ENCODE data around the gene ATXN7.
A peak's percentile ranks its signal among the peaks of the same experiment; 100 is the strongest.

Gene ATXN7

DNA sequence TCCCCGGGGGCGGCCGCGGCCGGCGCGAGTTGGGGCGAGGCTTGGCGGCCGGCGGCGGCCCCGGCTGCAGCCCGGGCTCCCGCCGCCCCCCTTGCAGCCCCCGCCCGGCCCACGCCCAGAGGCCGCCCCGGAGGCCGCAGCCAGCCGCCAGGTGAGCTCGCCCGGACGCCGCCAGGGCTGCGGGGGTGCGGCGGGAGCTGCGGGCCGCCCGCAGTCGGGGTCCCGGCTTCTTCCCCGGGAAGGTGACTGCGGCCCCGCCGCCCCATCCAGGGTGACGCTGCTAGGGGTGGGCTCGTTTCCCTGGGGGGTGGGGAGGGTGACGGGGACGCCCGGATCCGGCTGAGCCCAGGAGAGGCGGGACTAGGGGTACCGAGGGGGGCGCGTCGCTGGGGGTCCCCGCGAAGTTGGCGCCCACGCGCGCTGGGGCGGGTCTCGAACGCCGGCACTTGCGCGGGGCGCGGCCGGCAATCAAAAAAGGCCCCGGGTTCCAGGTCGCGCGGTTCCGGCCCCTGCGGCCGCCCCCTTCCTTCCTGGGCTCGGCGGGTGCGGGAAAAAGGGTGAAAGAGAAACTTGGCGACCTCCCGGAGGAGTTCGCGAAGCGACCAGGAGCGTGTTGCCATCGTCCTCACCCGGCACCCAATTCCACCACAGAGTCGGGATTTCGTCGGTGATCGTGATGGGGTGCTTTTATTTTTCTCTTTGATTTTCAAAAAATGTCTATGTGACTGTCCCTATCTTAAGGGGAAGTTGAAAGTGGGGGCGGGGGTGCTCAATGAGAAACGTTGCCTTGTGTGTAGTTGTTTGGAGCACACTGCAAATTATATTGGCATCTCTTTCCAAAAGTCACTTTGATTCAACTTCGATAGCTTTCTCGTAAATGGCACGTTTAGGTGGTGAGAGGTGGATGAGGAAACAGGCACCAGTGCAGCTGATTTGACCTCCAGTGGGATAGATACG, 619 bp downstream of the ATXN7 start:
- DNase-seq (ENCODE audit: low read depth in 2 of 2): peak; percentile 39 to 55

DNA sequence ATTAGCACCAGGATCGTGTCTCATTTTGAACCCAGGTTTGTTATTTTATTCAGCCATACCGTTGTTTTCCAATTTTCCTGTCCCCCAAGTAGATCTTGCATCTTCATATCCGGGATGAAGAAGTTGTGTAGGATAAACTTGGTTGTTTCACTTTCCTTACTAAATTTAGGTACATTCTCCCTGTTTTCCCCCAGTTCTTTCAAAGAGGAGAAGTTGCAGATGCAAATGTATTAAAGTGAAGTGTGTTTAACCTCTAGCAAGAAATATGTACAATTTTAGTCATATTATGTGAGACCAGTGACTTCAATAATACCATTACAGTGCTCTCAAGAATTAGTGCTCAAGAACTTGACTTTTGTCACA, 1.3 kb downstream of the ATXN7 start:
- no peak for DNase-seq (ENCODE audit: low read depth in 2 of 2)

DNA sequence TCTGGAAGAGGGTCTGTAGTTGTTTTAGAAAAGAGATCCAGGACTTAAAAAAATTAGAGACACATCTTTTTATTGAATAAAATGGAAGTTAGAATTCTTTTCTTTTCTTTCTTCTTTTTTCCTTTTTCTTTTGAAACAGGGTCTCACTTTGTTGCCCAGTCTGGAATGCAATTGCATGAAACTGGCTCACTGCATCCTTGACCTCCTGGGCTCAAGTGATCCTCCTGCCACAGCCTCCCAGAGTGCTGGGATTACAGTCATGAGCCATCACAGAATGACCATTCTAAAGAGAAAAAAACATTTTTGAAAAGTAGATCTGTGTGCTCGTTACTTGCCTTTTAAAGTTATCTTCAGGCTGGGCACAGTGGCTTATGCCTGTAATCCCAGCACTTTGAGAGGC, 3.6 kb downstream of the ATXN7 start:
- DNase-seq (ENCODE audit: low read depth in 2 of 2): no peak

DNA sequence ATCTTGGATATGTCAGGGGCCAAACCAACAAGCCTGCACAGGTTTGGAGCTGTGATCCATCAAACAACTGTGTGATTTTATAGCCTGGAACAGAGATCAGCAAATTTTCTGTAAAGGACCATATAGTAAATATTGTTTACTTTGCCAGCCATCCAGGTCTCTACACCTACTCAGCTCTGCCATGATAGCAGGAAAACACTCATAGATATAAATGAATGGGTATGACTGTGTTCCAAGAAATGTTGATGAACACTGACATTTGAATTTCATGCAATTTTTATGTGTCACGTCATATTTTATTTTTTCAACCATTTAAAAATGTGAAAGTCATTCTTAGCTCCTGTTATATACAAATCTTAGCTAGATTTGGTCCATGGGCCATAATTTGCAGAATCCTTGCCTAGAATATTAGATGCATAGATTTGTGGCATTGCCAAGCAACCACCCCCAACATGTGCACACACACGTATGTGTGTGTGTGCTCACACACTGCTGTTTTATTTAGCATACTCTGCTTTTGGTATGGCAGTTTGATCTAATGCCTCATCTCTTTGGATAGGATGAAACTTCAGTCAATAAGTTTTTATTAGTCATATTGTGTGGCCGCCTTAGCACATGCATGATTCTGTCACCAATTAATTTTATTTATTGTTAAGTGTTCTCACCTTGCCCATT, 6.4 kb downstream of the ATXN7 start:
- DNase-seq (ENCODE audit: low read depth in 2 of 2): no peak

DNA sequence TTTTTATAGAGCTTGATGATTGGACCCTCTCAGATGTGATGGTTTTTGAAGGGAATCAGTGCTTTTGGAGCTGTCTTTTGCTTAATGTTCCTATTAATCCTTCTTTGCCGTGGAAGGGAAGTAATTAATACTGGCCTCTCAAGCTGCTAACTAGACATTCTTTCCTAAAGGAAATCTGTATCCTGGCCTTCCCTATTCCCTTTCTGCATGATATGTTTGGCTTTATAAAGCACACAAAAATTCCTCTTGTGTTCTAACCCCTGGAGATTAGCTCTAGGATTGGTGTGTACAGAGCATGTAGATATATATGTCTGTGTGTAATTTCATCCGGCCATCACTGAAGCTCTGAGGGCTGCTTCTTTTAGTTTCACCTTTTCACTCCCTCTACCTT, 6.9 kb downstream of the ATXN7 start:
- no peak for DNase-seq (ENCODE audit: low read depth in 2 of 2)

DNA sequence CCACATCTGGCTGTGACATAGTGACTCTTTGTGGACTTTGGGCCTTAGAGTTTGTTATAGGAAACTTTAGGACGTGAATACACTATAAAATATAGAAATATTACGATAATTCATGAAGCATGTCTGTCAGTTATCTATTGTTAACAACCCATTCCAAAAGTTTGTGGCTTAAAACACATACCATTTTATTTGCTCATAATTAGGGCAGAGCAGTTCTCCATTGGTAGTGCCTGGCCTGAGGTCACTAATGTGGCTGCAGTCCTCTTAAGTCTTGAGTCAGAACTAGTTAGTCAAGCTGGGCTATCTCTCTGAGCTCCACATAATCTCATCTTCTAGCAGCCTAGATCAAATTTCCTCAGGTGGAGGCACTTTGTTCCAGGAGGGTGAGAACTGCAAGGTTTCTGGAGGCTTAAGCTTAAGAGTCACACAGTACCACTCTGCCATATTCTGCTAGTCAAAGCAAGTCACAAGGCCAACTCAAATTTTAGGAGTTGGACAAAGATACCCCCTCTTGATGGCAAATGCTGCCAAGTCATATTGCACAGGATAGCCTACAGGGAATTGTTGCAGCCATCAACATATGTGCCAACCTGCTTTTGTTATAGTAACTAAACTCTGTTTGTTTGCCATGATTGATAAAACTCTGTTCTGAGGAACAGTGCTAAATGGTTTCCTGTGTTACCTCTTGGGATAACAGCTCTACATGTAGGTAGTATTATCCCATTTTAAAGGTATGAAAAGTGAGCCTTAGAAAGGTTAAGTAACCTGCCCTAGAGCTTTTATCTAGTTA, 8.7 kb downstream of the ATXN7 start:
- DNase-seq (ENCODE audit: low read depth in 2 of 2): no peak

DNA sequence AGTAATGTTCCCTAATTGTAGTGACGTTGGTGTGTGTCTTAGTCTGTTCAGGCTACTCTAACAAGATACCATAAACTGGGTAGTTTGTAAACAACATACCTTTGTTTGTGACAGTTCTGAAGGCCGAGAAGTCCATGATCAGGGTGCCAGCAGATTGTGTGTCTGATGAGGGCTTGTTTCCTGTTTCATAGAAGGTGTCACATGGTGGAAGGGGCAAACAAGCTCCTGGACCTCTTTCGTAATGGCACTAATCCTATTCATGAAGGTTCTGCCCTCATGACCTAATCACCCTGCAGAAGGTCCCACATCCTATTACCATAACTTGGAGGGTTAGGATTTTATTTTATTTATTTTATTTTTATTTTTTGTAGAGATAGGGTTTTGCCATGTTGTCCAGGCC, 11.1 kb downstream of the ATXN7 start:
- DNase-seq (ENCODE audit: low read depth in 2 of 2): no peak

DNA sequence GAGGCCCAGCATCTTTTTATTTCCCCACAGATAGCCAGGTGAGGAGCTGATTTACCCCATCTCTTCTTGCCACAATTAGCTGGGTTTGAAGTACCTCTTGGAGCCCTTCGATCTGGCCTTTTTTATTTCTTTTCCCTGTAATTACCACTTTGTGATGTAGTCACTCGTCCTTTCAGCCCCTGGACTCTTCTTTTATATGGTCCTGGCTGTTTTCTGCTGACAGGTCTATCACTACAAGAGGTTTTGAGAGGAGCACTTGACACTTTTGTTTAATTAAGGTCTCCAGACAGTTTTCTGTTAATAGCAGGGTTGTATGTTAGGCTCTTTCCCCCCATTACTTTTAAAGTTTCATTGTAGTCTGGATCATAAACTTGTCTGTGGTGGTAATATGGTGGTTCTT, 11.8 kb downstream of the ATXN7 start:
- no peak for DNase-seq (ENCODE audit: low read depth in 2 of 2)

DNA sequence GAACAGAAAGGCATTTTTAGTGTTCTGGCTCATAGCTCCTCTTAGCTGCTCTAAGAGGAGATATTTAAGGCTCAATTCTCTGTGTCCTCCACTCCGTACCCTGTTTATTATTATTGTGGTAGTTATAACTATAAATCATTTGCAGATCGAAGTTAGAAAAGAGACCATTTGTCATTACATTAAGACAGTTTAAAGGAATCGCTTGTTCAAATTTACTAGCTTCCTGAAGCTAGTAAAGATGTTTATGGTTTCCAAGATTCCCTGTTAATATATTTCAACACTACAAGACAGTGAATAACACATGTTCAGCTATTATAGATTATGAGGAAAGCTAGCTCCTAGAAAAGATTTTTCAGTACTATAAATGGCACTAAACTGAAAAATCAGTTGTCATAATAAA, 12.6 kb downstream of the ATXN7 start:
- DNase-seq (ENCODE audit: low read depth in 2 of 2): no peak

DNA sequence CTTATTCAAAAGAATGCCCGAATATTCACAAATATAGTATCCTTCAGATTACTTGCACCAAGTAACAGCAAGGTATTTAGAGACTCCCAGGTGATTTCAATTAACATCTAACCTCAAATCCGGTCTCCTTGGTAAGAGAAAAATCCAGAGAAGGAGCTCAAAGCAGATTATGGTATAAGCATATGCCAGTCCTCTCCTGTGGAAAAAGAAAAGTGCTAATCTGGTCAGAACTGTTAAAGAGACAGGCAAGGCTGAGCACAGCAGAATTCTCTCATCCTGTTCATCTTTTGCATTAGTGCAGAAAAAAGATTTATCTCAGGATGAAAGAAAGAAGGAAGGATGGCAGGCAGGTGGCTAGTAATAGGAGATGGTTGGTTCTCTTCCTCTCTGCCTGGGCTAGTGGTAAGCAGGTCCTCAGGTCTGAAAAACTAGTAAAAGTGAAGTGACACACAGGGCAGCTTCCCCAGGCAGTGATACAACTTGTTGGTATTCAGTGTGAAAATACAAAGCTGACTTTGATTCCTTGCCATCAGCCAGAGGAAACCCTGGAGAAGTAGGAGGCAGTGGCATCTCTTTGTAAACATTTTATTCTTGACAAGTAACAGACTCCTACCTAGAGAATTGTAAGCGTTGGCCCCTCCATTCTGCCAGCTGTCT, 14.2 kb downstream of the ATXN7 start:
- no peak for DNase-seq (ENCODE audit: low read depth in 2 of 2)

DNA sequence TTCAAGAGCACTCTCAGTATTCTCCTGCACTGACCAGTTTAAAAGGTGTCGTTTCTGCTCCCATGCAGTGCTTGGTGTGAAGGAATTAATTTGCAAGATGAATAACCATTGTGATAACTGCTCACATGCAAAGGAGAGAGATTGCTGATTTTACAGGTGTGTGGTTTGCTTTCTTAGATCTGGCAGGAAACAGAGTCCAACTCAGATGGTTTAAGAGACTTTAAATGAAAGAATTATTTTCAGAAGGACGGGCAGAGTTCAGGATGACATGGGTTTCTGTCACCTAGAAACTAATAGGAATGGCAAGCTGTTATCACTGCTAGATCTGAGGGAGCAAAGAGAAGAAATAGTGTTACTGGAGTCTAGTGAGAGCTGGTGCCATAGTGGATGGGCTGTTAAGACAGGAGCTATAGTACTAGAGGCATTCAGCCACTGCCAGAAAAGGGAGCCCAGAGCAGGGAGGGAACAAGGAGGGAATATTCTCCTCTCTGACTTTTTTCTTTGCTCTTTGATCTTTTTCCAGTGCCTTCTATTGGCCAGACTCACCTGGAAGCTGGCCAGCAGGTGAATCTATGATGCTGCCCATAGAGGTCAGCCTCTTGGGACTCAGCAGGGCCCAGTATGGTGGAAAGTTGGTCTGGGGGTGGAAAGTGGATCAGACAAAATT, 14.9 kb downstream of the ATXN7 start:
- no peak for DNase-seq (ENCODE audit: low read depth in 2 of 2)

DNA sequence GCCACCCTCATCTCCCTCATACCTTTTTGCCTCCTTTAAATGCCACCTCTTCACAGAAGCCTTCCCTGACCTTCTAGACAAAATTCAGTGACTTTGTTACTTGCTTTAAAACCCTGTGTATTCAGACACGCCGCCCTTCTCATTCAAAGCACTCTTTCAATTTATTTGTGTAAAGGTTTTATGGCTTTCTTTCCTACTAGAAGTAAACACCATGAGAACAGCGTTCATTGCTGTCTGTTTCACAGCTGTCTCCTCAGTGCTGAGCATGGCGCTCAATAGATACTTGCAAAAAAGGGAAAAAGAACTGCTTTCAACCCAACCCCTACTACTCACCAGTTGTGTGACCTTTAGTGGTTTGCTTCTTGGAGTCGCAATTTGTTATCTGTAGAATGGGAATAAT, 17.0 kb downstream of the ATXN7 start:
- no peak for DNase-seq (ENCODE audit: low read depth in 2 of 2)

DNA sequence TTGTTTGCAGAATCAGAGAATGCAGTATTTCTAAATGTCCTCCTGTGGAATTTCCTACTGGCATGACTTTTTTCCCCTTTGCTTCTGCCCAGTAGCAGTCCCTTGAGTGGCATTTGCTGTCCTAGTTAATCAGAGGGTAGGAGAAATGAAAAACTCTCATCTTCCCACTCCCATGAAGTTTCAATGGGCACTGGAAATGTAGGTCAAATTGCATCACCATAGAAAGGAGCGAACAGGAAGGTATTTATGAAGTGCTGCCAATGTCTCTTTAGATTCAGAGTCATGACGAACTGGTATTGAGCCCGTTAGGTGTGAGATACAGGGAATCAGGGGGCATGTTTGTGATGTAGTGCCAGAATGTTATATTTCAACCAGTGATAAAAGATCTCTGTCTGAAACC, 23.2 kb downstream of the ATXN7 start:
- no peak for DNase-seq (ENCODE audit: low read depth in 2 of 2)

DNA sequence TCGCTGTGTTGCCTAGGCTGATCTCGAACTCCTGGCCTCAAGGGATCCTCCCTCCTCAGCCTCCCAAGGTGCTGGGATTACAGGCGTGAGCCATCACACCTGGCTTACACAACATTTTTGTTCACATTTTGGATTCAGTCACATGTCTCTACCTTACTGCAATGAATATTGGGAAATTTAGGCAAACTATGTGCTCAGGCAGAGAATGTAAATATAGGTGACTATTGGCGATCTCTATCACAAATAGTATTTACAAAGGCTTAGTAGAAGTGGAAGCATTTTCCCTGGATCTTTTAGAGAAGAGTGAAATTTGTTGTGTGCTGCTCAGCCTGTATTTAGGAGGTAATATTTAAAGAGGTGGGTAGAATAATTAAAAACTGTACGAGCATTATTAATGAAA, 27.9 kb downstream of the ATXN7 start:
- no peak for DNase-seq (ENCODE audit: low read depth in 2 of 2)

DNA sequence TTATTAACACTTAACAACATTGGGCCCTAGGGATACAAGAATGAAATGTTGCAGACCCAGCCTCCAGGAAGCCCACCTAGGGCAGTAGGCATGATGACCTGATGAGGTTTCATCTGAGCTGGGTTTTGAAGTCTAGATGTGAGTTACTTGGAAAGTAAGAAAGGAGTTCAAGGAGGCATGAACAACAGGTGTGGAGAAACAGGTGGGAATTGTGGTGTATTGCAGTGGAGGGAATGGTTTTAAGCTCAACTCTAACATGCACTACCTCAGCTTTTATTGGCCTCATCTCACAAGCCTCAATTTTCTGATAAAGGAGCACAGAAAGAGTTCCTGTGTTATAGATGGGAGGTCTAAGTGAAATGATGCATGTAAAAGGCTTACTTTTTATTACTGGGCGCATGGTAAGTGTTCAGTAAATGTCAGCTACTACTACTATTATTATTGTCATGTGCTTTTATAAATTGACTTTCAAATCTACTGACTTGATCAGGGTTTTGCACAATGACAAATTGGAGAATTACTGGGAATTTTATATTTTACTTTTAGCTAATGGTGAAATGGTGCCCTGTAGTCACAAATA, 29.2 kb downstream of the ATXN7 start:
- DNase-seq (ENCODE audit: low read depth in 2 of 2): no peak

DNA sequence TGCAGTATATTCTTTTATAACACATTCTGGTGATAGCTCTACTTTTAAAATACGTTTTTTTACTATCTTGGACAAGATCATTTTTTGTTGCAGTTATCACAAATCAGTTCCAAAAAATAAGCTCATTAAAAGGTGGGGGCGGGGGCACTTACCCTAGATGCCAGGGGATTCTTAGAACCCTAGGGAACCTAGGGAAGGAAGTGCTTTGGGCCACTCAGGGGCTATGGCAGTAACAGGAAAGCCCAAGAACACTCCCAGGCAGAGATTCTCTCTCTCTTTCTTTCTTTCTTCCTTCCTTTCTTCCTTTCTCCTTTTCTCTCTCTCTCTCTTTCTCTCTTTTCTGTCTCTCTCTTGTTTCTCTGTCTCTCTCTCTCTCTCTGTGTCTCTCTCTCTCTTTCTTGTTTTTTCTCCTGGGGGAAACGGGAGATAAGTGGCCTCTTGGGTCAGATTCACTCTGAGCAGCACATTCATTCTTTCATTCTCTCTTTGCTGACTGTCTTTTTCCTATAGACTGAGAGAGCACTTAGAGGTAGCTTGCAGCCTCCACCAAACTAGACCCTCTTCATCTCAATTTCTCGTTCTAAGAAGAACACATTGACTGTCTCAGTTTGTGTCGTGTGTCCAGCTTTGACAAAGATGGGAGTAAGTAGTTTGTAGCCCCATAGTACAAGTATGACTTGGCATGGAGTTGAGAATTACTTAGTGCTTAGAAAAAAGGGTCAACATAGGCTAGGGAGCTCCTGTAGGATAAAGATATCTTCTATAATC, 31.9 kb downstream of the ATXN7 start:
- DNase-seq (ENCODE audit: low read depth in 2 of 2): no peak

DNA sequence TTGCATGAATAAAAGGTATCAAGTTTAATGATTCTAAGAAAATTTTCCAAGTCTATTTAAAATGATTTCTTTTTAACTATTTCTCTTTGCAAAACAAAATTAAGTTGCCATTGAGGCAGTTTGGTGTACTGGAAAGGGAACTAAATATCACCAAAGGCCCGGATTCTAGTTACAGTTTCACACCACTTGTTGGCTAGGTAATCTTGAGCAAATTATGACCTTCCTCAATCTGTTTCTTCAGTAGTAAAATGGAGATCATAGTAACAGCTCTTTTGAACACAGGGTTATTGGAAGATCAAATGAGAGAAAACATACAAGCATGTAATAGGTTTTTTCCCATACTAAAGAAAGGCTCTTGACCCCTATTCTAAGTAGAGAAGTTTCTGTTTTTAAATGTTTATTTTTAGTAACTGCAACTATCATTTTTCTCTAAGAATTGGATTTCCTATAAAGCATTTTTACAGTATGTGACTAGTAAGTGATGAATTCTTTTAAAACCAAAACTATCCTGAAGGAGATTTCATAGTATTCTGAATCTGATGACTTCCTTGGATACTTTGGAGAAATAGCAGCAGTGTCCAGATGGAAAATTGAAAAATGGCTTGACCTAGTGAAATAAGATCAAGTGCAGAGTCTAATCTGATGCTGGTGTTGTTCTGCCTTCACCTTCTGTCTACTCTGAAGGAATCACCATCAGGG, 32.8 kb downstream of the ATXN7 start:
- DNase-seq (ENCODE audit: low read depth in 2 of 2): no peak

DNA sequence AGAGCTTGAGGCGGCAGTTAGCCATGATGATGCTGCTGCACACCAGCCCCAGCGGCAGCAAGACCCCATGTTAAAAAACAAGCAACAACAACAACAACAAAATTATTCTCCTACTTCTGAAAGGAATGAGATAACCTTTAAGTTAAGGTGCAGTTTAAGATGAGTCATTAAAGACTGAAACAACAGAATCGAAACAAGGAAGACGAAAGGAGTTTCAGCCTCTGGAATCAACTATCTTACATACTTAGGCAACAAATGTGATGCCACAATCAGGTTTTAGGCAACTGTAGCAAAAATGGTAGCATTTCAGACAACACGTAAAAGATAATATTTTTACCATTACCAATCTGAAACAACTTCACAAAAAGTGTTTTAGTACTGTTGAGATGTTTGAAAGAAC, 36.3 kb downstream of the ATXN7 start:
- DNase-seq (ENCODE audit: low read depth in 2 of 2): no peak

DNA sequence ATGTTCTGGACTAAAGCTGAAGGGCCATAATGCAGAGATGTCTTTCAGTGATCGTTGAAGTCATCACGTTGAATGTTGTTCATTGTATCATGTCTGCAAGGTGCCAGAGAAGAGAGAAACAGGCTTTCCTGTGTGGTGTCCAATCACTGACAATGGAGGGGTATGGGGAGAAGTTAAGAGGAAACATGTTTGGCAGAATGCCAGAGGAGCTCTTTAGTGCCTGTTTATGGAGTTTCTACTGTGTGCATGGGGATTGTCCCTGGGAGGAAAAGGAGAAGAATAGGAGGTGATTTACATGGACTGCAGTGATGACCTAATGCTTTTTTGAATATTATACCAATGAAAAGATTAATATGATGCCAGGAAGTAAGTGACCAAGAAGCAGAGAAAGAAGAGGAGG, 36.8 kb downstream of the ATXN7 start:
- no peak for DNase-seq (ENCODE audit: low read depth in 2 of 2)

Data from stimulated activated CD8-positive, alpha-beta memory T cell treated with anti-CD3 and anti-CD28 coated beads, Interleukin-2, amount 100 ng/mL, for 48 hours (primary cell).